NCI-H2227 (cell line): ENCODE data around the gene SNX5.
A peak's percentile ranks its signal among the peaks of the same experiment; 100 is the strongest.

Source experiments
- DNase-seq: peaks from one replicate; lab custom pipeline; 2025; ENCODE audit not compliant: unreplicated experiment; lab: John Stamatoyannopoulos, UW

Gene SNX5

DNA sequence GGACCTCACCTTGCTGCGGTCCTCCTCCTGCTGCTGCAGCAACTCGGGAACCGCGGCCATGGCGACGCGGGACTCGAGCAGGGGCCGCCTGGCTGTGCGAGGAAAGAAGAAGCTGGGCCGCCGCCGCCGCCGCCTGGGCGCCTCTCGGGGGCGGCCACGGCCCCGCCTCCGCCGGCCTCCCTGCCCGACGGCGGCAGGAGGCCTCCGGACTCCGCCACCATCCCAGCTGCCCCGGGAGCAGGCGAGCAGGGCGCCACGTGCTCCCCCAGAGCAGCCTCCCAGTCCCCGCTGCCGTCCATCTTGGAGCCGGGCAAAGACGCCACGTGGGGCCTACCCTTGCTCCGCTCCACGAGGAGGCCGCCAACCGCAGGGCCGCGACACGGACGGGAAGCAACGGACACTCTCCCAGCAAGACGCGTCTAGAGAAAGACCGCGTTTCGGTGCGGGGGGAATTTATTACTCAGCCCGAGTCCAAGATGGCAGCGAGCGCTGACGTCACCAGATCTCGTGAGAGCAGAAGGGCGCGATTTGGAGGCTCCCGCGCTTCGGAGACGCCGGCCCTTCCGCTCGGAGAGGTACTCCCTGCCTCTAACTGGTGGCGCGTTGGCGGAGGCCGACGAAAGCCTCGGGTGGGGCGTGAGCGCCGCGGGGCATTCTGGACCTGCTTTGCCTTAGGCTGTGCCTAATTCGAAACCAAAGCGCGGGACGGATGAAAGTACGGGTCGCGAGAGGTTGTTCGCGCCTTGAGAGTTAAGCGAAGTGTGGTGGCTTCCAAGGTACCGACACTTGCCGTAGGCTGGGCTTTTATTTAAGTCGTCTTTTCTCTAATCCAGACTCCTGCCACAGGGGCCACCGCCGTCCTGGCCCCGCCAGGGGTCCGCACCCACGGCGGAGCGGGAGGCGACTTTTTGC lies at the start of gene SNX5, which contains the start of gene MGME1:
Gene SNX5, minus strand, starts transcription at position 429 of the 912 bp plus-strand sequence. Its CDS starts 369 bp downstream, at position 60.
Gene MGME1, plus strand, starts transcription at position 653 of the 912 bp plus-strand sequence. CDS start 842 bp downstream, outside the sequence.
- DNase-seq: peak; percentile 100

DNA sequence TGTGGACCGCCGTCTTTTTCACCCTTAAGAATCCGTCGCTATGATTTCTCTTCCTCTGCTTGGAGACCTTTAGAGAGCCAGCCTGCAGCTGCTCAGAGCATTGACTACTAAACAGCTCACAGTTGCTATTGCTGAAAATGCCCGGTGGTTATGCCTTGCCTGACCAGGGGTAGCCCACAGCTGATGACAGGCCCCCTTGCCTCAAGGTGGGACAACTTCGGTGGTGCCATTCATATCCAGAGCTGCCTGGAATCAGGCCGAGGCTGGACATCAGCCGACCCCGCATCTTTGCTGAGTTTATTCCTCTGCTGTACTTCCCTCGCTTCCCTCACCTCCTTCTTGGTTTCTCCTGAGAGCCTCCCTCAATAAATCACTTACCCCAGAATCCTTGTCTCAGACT lies 49.5 kb upstream of the SNX5 start:
- no peak for DNase-seq

DNA sequence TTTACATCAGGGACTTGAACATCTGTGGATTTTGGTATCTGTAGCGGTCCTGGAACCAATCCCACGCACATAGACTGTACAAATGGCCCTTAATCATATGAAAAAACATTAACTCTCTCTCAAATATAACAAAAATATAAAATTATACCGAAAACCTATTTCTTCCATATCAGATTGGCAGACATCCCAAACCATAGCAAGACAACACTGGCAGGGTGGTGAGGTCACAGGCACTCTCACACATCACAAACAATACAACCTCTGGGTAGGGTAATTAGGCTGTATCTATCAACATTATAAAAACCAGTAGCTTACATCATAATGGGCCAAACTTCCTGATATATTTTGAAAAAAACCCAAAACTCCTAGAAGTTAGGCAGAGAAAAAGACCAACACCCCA lies 48.2 kb upstream of the SNX5 start:
- DNase-seq: no peak

DNA sequence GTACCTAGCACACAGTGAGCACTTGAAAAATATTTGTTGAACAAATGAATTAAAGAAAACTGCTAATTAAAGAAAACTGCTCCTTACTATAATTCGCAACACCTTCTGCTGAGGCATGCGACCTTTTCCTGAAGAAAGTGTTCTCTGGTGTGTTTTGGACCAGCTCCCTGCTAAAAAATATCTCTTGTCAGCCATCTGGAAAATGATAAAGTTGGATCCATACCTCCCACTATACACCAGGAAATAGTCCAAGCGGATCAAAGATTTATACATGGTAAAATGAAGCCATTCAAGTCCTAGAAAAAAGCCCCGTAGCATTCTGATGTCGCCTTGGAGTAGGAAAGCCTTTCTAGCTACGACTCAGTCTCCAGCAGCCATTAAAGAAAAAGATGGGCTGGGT lies 45.8 kb upstream of the SNX5 start:
- DNase-seq: no peak

DNA sequence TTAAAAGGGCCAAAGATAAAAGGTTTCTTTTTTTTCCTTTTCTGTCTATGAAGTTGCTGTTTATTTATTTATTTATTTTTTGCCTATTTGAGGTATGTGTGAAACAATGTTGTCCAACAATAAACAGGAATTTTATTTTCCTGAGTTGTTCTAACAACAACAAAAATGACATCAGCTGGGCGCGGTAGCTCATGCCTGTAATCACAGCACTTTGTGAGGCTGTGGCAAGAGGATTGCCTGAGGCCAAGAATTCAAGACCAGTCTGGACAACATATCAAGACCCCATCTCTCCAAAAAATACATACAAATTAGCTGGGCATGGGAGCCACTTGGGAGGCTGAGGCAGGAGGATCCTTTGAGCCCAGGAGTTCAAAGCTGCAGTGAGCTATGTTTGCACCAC lies 44.3 kb upstream of the SNX5 start:
- DNase-seq: no peak

DNA sequence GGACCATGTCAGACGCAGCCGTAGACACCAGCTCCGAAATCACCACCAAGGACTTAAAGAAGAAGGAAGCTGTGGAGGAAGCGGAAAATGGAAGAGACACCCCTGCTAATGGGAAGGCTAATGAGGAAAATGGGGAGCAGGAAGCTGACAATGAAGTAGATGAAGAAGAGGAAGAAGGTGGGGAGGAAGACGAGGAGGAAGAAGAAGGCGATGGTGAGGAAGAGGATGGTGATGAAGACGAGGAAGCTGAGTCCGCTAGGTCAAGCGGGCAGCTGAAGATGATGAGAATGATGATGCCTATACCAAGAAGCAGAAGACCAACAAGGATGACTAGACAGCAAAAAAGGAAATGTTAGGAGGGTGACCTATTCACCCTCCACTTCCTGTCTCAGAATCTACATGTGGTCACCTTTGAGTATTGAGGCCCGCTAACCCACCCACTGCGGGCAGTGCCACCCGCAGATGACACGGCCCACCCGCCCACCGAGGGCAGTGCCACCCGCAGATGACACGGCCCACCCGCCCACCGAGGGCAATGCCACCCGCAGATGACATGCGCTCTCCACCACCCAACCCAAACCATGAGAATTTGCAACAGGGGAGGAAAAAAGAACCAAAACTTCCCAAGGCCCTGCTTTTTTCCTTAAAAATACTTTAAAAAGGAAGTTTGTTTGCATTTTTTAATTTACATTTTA lies 43.5 kb upstream of the SNX5 start:
- no peak for DNase-seq

DNA sequence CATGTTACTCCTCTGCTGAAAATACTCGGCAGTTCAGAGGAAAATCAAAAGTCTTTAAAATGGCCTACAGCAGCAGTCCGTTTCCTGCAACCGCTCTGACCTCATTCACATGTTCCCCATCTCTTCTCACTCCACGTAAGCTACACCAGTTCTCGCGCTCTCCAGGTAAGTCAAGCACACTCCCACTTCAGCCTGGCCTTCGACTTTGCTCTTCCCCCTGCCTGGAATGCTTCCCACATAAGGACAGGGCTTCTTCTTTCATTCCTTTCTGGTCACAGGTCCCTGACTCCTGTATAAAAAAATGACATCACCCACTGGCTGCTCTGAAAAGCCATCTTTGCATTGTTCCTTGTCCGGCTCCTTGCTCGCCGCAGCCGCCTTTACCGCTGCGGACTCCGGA lies 42.9 kb upstream of the SNX5 start:
- no peak for DNase-seq

DNA sequence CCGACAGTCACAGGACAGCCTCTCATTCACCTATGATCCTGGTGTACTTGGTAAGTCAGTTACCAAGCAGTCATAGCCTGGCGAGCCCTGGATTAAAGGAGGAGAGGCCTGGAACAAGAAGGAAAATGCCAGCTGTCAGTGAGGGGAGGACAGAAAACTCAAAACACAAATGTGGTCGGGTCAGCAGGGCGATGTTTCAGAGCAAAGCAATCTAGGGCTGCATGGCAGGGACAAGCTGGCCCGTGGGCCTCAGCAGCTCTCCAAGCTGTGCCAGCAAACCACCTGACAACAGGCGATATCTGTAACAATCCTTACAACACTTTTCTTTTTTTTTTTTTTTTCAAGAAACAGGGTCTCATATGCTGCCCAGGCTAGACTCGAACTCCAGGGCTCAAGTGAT lies 40.5 kb upstream of the SNX5 start:
- no peak for DNase-seq

DNA sequence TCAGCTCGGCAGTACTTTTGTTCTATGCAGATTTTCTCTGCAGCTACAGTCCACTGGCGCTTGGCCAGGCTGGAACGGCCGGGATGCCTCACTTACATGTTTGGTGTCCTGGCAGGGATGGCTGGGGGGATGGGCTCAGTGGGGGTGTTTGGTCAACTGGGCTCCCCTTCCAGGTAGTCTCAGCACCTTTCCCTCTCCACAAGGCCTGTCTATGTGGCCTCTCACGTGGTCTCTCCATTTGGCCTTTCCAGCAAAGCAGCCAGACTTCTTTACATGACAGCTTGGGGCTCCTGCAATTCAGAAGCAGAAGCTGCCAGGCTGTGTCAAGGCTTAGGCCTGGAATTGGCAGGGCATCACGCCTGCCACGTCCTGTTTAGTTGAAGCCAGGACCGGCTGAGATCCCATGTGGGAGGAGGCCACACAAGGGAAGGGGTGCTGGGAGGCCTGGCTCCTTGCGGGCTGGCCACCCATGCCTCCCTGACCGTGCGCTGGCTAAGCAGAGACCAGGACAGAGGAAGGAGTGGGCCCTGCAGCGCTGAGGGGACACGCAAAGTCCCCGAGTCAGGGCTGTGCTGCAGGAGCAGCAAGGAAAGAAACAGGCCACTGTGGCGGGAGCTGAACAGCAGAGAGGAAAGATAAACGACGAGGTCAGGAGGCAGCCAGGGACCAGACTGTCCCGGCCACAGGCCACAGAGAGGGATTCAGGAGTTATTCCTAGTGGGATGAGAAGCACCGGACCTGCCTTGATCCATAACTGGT lies 39.1 kb upstream of the SNX5 start:
- no peak for DNase-seq

DNA sequence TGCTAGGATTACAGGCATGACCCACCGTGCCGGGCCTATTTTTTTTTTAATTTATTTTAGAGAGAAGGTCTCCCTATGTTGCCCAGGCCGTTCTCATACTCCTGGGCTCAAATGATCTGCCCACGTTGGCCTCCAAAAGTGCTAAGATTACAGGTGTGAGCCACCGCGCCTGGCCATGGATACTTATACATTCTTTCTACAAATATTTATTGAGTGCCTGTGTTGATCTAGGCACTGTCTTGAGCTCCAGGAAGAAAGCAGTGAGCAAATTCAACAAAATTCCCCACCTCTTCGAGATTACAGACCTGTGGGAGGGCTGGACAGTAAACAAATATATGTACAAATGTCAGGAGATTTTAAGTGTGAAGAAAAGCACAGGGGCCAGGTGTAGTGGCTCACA lies 38.1 kb upstream of the SNX5 start:
- DNase-seq: no peak

DNA sequence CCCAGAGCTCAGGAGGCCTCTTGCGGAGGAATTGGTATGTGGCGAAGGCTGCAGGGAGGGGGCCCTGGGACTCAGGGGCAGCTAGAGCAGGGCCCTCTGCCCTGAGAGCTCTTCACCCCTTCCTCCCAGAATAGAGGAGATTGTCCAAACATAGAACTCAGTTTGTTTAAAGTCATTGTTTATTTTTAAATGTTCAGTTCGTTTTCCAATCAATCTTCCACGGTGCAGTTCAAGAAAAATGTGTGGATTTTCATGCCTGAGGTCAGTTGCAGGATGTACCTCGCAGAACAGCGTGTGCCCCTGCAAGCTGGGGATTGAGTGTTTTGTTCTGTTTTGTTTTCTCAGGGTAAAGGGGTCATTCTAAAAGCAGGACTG lies 37.4 kb upstream of the SNX5 start:
- DNase-seq: no peak

DNA sequence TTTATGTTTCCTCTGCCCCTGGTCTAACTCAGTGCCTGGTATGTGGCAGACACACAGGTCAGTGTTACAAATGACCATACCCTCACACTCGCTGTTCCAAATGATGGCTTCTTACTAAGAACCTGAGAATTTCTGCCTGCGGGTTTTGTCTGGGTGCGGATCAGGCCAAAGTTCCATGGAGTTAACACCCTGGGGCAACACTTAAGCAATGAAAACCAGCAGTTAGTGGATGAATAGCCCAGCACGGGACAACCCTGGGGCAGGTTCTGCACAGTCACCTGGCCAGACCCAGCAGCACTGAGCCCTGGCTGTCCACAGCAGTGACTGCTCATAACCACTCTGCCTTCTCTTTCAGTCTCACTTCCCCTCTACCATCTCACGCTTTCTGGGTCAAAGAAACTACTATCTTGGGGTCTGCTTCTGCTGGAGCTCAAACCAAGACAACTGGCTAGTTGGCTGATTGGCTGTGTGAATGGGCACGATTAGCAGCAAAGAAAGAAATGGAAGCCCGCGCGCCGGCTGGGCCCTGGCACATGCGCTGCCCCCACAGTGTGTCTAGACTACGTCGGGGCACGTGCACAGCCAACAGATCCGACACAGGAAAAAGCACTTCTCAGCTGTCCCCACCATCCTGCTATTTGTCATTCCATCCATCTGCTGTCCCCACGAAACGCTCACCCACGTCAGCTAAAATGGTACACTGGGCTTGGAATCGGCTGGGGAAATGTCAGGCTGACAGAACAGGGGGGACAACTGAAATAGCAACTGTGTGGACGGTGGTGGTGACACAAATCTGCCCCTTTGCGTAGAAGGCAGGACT lies 36.8 kb upstream of the SNX5 start:
- no peak for DNase-seq

DNA sequence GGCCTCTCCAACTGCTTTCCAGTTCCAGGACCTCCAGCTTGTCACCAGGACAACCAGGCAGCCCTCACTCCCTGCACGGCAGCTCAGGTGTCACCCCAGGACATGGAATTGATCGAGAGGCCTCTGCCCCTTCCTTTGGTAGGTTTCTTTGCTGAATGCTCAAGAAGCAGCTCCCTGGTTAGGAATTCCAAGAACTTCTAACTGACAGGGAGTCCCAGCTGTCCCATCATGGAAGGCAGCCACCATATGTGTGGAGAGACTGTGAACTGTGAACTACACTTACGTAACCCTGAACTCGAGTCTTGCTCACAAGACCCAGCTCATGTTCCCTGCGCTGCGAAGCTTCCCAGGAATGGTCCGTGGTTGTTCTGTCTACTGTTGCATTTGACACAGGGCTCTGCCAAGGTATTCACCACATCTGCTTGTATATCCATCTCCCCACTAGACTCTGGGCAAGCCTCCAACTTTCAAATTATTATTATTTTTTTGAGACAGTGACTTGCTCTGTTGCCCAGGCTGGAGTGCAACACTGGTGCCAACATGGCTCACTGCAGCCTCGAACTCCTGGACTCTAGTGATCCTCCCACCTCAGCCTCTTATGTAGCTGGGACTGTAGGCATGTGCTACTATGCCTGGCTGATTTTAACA lies 35.9 kb upstream of the SNX5 start:
- DNase-seq: no peak

DNA sequence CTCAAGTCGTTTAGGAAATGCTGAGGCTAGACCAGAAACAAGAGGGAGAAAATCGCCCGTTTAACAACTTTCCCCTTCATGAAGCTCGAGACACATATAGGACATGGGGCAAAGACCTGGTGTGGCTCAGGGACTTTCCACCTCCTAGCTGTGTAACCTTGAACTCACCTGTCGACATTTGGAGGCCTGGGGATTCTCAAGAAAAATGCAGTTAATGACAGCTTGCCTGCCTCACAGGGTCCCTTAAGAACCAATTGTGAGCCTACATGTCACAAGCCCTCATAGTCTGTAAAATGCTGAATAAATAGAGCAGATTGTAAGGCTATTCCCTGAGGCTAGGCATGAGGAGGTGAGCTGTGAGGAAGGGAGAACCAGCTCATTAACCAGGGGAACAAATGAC lies 35.3 kb upstream of the SNX5 start:
- DNase-seq: no peak

DNA sequence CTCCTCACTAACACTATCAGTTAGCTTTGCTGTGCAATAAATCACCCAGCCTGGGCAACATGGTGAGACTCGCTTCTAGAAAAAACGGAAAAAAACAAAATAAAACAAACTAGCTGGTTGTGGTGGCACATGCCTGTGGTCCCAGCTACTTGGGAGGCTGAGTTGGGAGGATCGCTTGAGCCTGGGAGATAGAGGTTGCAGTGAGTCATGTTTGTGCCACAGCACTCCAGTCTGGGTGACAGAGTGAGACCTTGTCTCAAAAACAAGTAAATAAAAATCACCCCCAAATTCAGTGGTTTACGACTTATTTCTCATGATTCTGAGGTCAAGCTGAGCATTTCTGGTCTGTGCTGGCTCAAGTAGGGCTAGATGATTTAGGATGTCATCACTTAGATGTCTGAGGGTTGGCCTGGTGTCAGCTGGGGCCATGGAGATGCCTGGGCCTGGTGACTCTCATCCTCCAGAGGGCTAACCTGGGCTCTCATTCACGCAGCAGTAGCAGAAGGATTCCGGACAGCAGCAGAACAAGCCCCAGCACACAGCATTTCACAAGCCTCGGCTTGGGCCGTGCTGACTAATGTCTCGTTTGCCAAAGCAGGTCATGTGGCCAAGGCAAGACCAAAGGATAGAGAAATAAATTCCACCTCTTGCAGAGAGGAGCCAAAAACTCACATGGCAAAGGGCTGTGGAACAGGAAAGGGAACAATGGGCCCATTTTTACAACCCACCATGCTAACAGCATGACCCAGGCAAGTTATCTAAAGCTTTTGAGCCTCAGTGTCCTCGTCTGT lies 32.7 kb upstream of the SNX5 start:
- no peak for DNase-seq

DNA sequence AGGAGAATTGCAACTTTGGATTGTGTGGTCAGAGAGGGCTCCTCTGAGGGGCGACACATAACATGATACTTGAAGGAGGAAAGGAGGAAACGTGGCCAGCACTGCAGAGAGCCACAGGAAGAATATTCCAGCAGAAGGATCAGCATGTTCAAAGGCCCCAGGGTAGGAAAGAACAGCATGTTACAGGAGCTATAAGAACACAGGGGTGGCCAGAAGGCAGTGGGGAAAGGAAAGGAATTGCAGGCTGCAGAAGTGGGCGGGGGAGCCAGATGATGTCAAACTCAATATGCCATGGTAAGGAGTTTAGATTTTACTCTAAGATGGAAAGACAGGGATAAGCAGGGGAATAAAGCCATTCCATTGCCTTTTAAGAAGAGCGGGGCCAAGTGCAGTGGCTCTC lies 31.0 kb upstream of the SNX5 start:
- DNase-seq: no peak

DNA sequence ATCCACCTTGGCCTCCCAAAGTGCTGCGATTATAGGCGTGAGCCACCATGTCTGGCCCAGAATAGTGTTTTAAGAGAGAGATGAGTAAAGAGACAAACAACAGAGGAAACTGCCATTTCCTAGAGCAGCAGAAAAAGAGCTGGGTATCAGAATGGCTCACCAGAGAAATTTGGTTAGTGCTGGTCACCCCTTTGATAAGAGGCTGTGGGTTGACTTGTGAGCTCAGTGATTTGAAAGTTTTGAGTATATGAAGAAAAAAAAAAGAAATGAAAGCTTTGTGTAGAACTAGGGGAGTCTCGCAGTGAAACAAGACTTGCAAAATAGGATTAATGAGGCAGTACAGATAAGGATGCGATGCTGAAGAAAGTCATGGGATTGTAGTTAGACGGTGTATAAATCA lies 29.9 kb upstream of the SNX5 start:
- no peak for DNase-seq

DNA sequence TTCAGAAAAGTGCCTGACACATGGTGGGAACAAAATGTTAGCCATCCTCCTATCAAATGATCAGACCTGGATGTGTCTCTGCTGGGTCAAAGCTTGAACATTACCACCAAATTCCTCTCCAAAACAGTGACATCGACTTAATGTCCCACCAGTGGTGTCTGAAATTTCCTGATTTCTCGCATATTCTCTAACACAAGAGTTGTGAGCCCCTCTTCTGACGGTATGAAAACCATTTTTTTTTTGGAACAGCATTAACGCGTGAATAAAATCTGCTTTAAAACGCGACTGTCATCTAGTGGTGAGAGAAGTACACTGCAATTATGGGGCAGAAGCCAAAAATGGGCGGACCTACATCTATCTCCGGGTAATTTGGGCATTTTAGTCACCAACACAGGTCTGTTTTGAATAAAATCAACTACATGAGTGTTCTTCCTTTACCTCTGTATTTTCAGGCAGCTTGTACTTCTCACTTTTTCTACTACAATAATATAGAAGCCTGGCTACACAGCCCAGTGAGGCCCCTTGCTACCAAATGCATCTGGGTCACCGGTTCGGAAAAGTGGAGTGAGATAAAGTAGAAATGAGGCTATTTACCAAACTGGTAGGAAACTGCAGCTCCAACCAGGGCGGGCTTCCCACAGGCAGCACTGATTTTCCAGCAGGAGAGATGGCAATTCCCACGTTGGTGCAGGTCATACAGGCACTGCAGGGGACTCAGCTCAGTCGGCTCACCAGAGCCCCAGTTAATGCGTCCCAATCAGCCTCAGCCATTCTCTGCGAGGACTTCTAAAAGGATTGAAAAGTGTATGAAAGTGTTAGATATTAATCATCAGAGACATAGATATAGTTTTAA lies 27.6 kb upstream of the SNX5 start:
- peak; percentile 79 for DNase-seq

DNA sequence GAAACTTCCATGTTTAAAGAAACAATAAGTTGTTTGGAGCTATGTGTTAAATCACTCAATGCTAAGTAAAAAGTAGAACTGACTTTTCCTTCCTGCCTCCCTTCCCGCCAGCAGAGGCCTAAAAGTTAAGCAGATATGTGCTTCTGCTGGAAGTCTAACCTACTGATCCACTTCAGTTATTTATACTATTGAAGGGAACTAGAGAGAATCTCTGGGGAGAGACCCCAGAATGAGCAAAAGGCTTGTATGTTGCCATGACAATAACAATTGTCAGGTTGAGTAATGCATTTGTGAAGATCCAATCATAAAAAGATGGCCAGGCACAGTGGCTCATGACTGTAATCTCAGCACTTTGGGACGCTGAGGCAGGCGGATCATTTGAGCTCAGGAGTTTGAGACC lies 25.0 kb upstream of the SNX5 start:
- no peak for DNase-seq
